Measurements from ENCODE around the gene PTPA.

DNA sequence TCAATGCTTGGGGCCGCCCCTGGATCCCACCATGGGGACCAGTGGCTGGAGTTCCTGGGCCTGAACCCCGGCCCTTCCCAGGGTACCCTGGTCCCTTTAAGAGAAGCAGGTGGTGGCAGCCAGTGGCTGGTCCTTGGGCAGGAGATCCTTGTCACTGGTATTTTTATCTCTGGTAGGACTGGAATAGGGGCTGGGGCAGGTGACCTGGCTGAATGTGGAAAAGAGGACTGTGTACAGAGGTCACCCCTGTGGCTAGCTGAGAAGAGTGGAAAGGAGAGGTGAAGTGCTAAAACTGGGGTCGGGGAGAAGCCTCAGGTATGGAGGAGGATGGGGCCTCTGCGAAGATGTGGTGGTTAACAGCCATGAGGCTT is 7.6 kb upstream of the PTPA start:
- no peak for TF ChIP-seq YY1 (IDR thresholded peaks at IDR 0.05; ENCODE audit: insufficient read depth, insufficient read length)
- no peak for TF ChIP-seq ZNF274 (IDR thresholded peaks at IDR 0.05; ENCODE audit: low read depth, low read length)
- TF ChIP-seq SUZ12 (IDR thresholded peaks at IDR 0.05; ENCODE audit: extremely low read depth, insufficient read depth, insufficient read length) = no peak
